ENCODE results near the gene SYT3. TPM values are rescaled to one million over a fixed set of nuclear protein-coding genes. Genes with fewer than 3 reads are reported as not detected.

Gene SYT3
- total and polyA plus RNA-seq, 2 experiments from 2014 or later: 10.0 to 25.5 TPM

- H3K27me3 Mint-ChIP-seq (ENCODE audit: insufficient read depth, low read depth, poor library complexity): peaks cover 14% of the 10 kb centered on the region
- no peak overlapping the region for H3K27ac Mint-ChIP-seq
- H3K4me1 ChIP-seq (ENCODE audit: insufficient read depth): peaks cover 20% of the 10 kb centered on the region
Observed at GRCh38 chr19:50651174-50651573, 11.5 kb upstream of the SYT3 start.

More at GRCh38 chr19:50651174-50651573, 11.5 kb upstream of the SYT3 start:
- no peaks in the 10 kb centered on the region for H3K79me2 ChIP-seq (replicated peaks; ENCODE audit: insufficient read depth)
- no peaks in the 10 kb centered on the region for H3F3A ChIP-seq (replicated peaks; ENCODE audit: low read depth)
- no peaks in the 10 kb centered on the region for H4K20me1 ChIP-seq (replicated peaks; ENCODE audit: insufficient read depth)
- no peak overlapping the region for H3K4me3 ChIP-seq
- H3K36me3 Mint-ChIP-seq (ENCODE audit: low read depth): peaks cover 52% of the 10 kb centered on the region
- H3K36me3 ChIP-seq (ENCODE audit: insufficient read depth): no peaks in the 10 kb centered on the region
- no peaks in the 10 kb centered on the region for H3K9me2 ChIP-seq (ENCODE audit: insufficient read depth)
- ATAC-seq (no peak), DNase-seq (ENCODE audit: low spot score) (no peak)
- H3K4me2 ChIP-seq: no peak overlapping the region
- peaks cover 42% of the 10 kb centered on the region for H3K9me3 Mint-ChIP-seq
- no peaks in the 10 kb centered on the region for H3K4me1 Mint-ChIP-seq
- no peaks in the 10 kb centered on the region for H3K27me3 ChIP-seq (ENCODE audit: insufficient read depth)
- no peak for TF ChIP-seq STAT1 (IDR thresholded peaks at IDR 0.05; ENCODE audit: unreplicated experiment)
- TF ChIP-seq, protein P1, sequence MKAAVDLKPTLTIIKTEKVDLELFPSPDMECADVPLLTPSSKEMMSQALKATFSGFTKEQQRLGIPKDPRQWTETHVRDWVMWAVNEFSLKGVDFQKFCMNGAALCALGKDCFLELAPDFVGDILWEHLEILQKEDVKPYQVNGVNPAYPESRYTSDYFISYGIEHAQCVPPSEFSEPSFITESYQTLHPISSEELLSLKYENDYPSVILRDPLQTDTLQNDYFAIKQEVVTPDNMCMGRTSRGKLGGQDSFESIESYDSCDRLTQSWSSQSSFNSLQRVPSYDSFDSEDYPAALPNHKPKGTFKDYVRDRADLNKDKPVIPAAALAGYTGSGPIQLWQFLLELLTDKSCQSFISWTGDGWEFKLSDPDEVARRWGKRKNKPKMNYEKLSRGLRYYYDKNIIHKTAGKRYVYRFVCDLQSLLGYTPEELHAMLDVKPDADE (IDR thresholded peaks at IDR 0.05): no peak
- no peak for TF ChIP-seq POLR2AphosphoS5 (IDR thresholded peaks at IDR 0.05; ENCODE audit: low read depth)
- no peak for TF ChIP-seq ZNF331 (CRISPR knock-in tag; IDR thresholded peaks at IDR 0.05; ENCODE audit: low read depth)
- no peak for TF ChIP-seq CTCF (conservative IDR thresholded peaks at IDR 0.05; ENCODE audit: low read depth in 2 of 2)
- TF ChIP-seq JUNB (IDR thresholded peaks at IDR 0.05; ENCODE audit: unreplicated experiment): no peak
- TF ChIP-seq CREB1 (CRISPR knock-in tag; IDR thresholded peaks at IDR 0.05; ENCODE audit: low read depth): no peak
- TF ChIP-seq ZNF462 (CRISPR knock-in tag; IDR thresholded peaks at IDR 0.05): no peak
- no peak for TF ChIP-seq NANOG (IDR thresholded peaks at IDR 0.05; ENCODE audit: borderline replicate concordance)
- no peak for TF ChIP-seq EZH2 (IDR thresholded peaks at IDR 0.05; ENCODE audit: low read depth, unreplicated experiment)
- TF ChIP-seq ZNF114 (CRISPR knock-in tag; IDR thresholded peaks at IDR 0.05): no peak
- TF ChIP-seq, protein P2, sequence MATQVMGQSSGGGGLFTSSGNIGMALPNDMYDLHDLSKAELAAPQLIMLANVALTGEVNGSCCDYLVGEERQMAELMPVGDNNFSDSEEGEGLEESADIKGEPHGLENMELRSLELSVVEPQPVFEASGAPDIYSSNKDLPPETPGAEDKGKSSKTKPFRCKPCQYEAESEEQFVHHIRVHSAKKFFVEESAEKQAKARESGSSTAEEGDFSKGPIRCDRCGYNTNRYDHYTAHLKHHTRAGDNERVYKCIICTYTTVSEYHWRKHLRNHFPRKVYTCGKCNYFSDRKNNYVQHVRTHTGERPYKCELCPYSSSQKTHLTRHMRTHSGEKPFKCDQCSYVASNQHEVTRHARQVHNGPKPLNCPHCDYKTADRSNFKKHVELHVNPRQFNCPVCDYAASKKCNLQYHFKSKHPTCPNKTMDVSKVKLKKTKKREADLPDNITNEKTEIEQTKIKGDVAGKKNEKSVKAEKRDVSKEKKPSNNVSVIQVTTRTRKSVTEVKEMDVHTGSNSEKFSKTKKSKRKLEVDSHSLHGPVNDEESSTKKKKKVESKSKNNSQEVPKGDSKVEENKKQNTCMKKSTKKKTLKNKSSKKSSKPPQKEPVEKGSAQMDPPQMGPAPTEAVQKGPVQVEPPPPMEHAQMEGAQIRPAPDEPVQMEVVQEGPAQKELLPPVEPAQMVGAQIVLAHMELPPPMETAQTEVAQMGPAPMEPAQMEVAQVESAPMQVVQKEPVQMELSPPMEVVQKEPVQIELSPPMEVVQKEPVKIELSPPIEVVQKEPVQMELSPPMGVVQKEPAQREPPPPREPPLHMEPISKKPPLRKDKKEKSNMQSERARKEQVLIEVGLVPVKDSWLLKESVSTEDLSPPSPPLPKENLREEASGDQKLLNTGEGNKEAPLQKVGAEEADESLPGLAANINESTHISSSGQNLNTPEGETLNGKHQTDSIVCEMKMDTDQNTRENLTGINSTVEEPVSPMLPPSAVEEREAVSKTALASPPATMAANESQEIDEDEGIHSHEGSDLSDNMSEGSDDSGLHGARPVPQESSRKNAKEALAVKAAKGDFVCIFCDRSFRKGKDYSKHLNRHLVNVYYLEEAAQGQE (IDR thresholded peaks at IDR 0.05; ENCODE audit: unreplicated experiment): no peak
- TF ChIP-seq EZH2phosphoT487 (IDR thresholded peaks at IDR 0.05; ENCODE audit: unreplicated experiment): no peak
- no peak overlapping the region for H3K27ac ChIP-seq (ENCODE audit: low read depth)
- no peak overlapping the region for H2AFZ ChIP-seq
- no peak overlapping the region for H3K4me3 Mint-ChIP-seq

All from GM23338 (cell line).